IMR-90 (cell line): Measurements from ENCODE around the gene OR52B6. TPM values are rescaled to one million over a fixed set of nuclear protein-coding genes. Genes with fewer than 3 reads are reported as not detected.
A peak's percentile ranks its signal among the peaks of the same experiment; 100 is the strongest.

ENCODE experiments used
- ATAC-seq: fragments of 200-7000 bp; cut with Tn5 transposase; 2 replicates; pipeline ENCODE4 v1.9.1; 2020; ENCODE audit warnings: low read depth, mild to moderate bottlenecking, moderate library complexity
- BruUV-seq: library from RNA; stranded (reverse); fragments of 400-500 nt; replicated peaks from 2 replicates; lab custom pipeline; 2021; lab: Mats Ljungman, UMichigan
- CTCF ChIA-PET: fragments of 300-600 bp; formaldehyde crosslinking; extraction: SDS; loops from one replicate; lab custom pipeline; 2021; ENCODE audit warnings: antibody characterized with exemption; lab: Yijun Ruan, JAX
- POLR2A ChIA-PET: fragments of 300-600 bp; sonication (Branson Sonifier 250); formaldehyde crosslinking; loops from one replicate; lab custom pipeline; 2022; ENCODE audit warnings: antibody characterized with exemption; ENCODE audit not compliant: unreplicated experiment; lab: Charles Lee
- DNase-seq: peaks from one replicate; pipeline ENCODE4 v3.0.0; 2013
- H2AFZ ChIP-seq: replicated peaks from 2 replicates; pipeline ENCODE3; 2013; ENCODE audit warnings: low read length, mild to moderate bottlenecking; ENCODE audit not compliant: poor library complexity
- H2AK5ac ChIP-seq: 2 replicates; pipeline ENCODE4 v1.6.1; 2013; ENCODE audit warnings: low read depth, low read length, inconsistent platforms
- H2AK9ac ChIP-seq: replicated peaks from 2 replicates; pipeline ENCODE3; 2013; ENCODE audit warnings: mild to moderate bottlenecking, low read depth, low read length, moderate library complexity; ENCODE audit not compliant: poor library complexity
- H2BK120ac ChIP-seq: 2 replicates; pipeline ENCODE4 v1.6.1; 2013; ENCODE audit warnings: low read depth, low read length, inconsistent platforms
- H2BK15ac ChIP-seq: 3 replicates; pipeline ENCODE4 v1.6.1; 2013; ENCODE audit warnings: low read depth, low read length, inconsistent platforms
- H2BK20ac ChIP-seq: 2 replicates; pipeline ENCODE4 v1.6.1; 2013; ENCODE audit warnings: low read depth, mild to moderate bottlenecking, inconsistent platforms, low read length, moderate library complexity
- H2BK5ac ChIP-seq: 2 replicates; pipeline ENCODE4 v1.6.1; 2013; ENCODE audit warnings: mild to moderate bottlenecking, low read depth, low read length, inconsistent platforms; ENCODE audit not compliant: poor library complexity, severe bottlenecking
- H3K14ac ChIP-seq: replicated peaks from 2 replicates; pipeline ENCODE4 v1.6.1; 2013; ENCODE audit warnings: low read depth, low read length, inconsistent platforms
- H3K18ac ChIP-seq: 2 replicates; pipeline ENCODE4 v1.6.1; 2013; ENCODE audit warnings: low read depth, low read length, control low read depth
- H3K23ac ChIP-seq: 2 replicates; pipeline ENCODE4 v1.6.1; 2013; ENCODE audit warnings: low read depth, low read length, inconsistent platforms
- H3K27ac ChIP-seq: 2 replicates; pipeline ENCODE4 v1.5.1; 2013; ENCODE audit warnings: mild to moderate bottlenecking, control low read depth, low read length; ENCODE audit not compliant: insufficient read depth
- H3K27me3 ChIP-seq: 2 replicates; pipeline ENCODE4 v1.6.1; 2013; ENCODE audit warnings: low read length; ENCODE audit not compliant: control insufficient read depth, insufficient read depth
- H3K36me3 ChIP-seq: 2 replicates; pipeline ENCODE4 v1.6.1; 2013; ENCODE audit warnings: low read length, mixed read lengths; ENCODE audit not compliant: control insufficient read depth, insufficient read depth
- H3K4ac ChIP-seq: 2 replicates; pipeline ENCODE4 v1.6.1; 2013; ENCODE audit warnings: low read depth, low read length, inconsistent platforms
- H3K4me1 ChIP-seq: 2 replicates; pipeline ENCODE4 v1.6.1; 2013; ENCODE audit warnings: low read length, mixed read lengths; ENCODE audit not compliant: control insufficient read depth, insufficient read depth
- H3K4me2 ChIP-seq: 2 replicates; pipeline ENCODE4 v1.6.1; 2013; ENCODE audit warnings: low read depth, mild to moderate bottlenecking, control low read depth, low read length, moderate library complexity
- H3K4me3 ChIP-seq: 2 replicates; pipeline ENCODE4 v1.5.1; 2013; ENCODE audit warnings: low read depth, mild to moderate bottlenecking, control low read depth, low read length, moderate library complexity; ENCODE audit not compliant: insufficient read depth
- H3K56ac ChIP-seq: 2 replicates; pipeline ENCODE4 v1.6.1; 2013; ENCODE audit warnings: low read length, inconsistent platforms; ENCODE audit not compliant: insufficient read depth; ENCODE audit errors: extremely low read depth
- H3K79me1 ChIP-seq, 2 experiments: 2 replicates each; pipeline ENCODE4 v1.6.1; 2013; ENCODE audit warnings: low read length in 2 of 2, inconsistent platforms in 1 of 2, low read depth in 1 of 2
- H3K9ac ChIP-seq: 2 replicates; pipeline ENCODE4 v1.6.1; 2013; ENCODE audit warnings: low read depth, low read length, control low read depth
- H3K9me1 ChIP-seq: 2 replicates; pipeline ENCODE4 v1.6.1; 2013; ENCODE audit warnings: low read length, inconsistent platforms; ENCODE audit not compliant: insufficient read depth
- H3K9me3 ChIP-seq: 2 replicates; pipeline ENCODE4 v1.6.1; 2013; ENCODE audit warnings: low read length; ENCODE audit not compliant: control insufficient read depth, insufficient read depth
- H4K20me1 ChIP-seq: 2 replicates; pipeline ENCODE4 v1.6.1; 2013; ENCODE audit warnings: low read length, inconsistent platforms; ENCODE audit not compliant: insufficient read depth
- H4K5ac ChIP-seq: 2 replicates; pipeline ENCODE4 v1.6.1; 2013; ENCODE audit warnings: mild to moderate bottlenecking, low read depth, low read length, control low read depth
- H4K8ac ChIP-seq, 2 experiments: 2 replicates each; pipeline ENCODE4 v1.6.1; 2013; ENCODE audit warnings: low read depth in 2 of 2, low read length in 2 of 2, control low read depth in 1 of 2, inconsistent platforms in 1 of 2
- H4K91ac ChIP-seq: 2 replicates; pipeline ENCODE4 v1.6.1; 2013; ENCODE audit warnings: low read depth, low read length, inconsistent platforms; ENCODE audit not compliant: insufficient read depth
- CEBPB ChIP-seq: IDR thresholded peaks from 2 replicates; pipeline ENCODE4 v1.6.1; 2012; ENCODE audit warnings: low read depth, low read length, improper control_type of control experiment
- CHD1 ChIP-seq: IDR thresholded peaks from 2 replicates; pipeline ENCODE4 v1.6.1; 2012; ENCODE audit warnings: low read depth, low read length, improper control_type of control experiment
- ELK1 ChIP-seq: fragments of 150-350 bp; IDR thresholded peaks from 2 replicates; pipeline ENCODE4 v1.6.1; 2016; ENCODE audit warnings: low read depth, mild to moderate bottlenecking, low read length, moderate library complexity, borderline replicate concordance
- FOS ChIP-seq: fragments of 150-350 bp; IDR thresholded peaks from 2 replicates; pipeline ENCODE4 v1.6.1; 2016; ENCODE audit warnings: low read depth, low read length
- MAFK ChIP-seq: IDR thresholded peaks from 2 replicates; pipeline ENCODE4 v1.6.1; 2012; ENCODE audit warnings: low read depth, low read length, improper control_type of control experiment
- MAZ ChIP-seq: IDR thresholded peaks from 2 replicates; pipeline ENCODE4 v1.6.1; 2012; ENCODE audit warnings: low read depth, mild to moderate bottlenecking, low read length, improper control_type of control experiment, moderate library complexity, borderline replicate concordance
- POLR2A ChIP-seq: IDR thresholded peaks from 2 replicates; pipeline ENCODE4 v1.6.1; 2012; ENCODE audit warnings: mild to moderate bottlenecking, low read depth, low read length
- RAD21 ChIP-seq: IDR thresholded peaks from 2 replicates; pipeline ENCODE4 v1.6.1; 2012; ENCODE audit warnings: low read length, improper control_type of control experiment
- SMC3 ChIP-seq: fragments of 150-350 bp; IDR thresholded peaks from 2 replicates; pipeline ENCODE4 v1.6.1; 2016; ENCODE audit warnings: low read depth, mild to moderate bottlenecking, antibody characterized with exemption, low read length, moderate library complexity
- USF2 ChIP-seq: fragments of 150-350 bp; IDR thresholded peaks from 2 replicates; pipeline ENCODE4 v1.6.1; 2017; ENCODE audit warnings: mild to moderate bottlenecking, antibody characterized with exemption, low read length, low read depth
- dilution Hi-C: fragments of 300-500 bp; cut with HindIII; formaldehyde crosslinking; loops from one replicate; pipeline ENCODE4 v1.14.3; 2018; ENCODE audit warnings: low sequenced_read_pairs; ENCODE audit not compliant: unreplicated experiment
- in situ Hi-C: fragments of 300-500 bp; cut with MboI; formaldehyde crosslinking; loops from 3 replicates; pipeline ENCODE4 v1.14.3; 2019; ENCODE audit warnings: low sequenced_read_pairs, inconsistent platforms, mixed read lengths
- intact Hi-C: fragments of 100-400 bp; cut with micrococcal nuclease; formaldehyde crosslinking; loops from 2 replicates; pipeline ENCODE4 v1.10.0; 2022
- polyA plus RNA-seq, 3 experiments: library from polyadenylated mRNA; depleted of rRNA; stranded (reverse); fragments of >200 nt; gene quantifications; 2 replicates each; pipeline ENCODE4 v1.2.3, GENCODE V29; 2012; ENCODE audit warnings: low replicate concordance in 1 of 3
- total RNA-seq: library from RNA; depleted of rRNA; stranded (reverse); fragments of >200 nt; gene quantifications from 2 replicates; pipeline ENCODE4 v1.2.3, GENCODE V29; 2012
- TF ChIP-seq, protein P1 (sequence below): conservative IDR thresholded peaks from 2 replicates; pipeline ENCODE4 v1.5.1; 2012; ENCODE audit warnings: mild to moderate bottlenecking, low read depth, low read length, improper control_type of control experiment

Gene OR52B6
- total and polyA plus RNA-seq, 2 of the 4 experiments (the other 2 are of a cell fraction) = not detected

- DNase-seq = no peak
- no peak overlapping the region for H3K9ac ChIP-seq
- peak overlapping the region; percentile 93 for H3K14ac ChIP-seq
- H3K4me3 ChIP-seq = no peak overlapping the region
- dilution Hi-C loops = no loop called here
- H3K27me3 ChIP-seq = no peaks in the 10 kb centered on the region
- H4K8ac ChIP-seq = peak overlapping the region in 1 of 2 experiments; percentile 48; a peak in 2 of 4 replicates
- peak overlapping the region; percentile 83; the same call in 1 of the 2 replicates for H2BK120ac ChIP-seq
- no peak overlapping the region for H2AK9ac ChIP-seq
- peak overlapping the region; percentile 42; the same call in 1 of the 2 replicates for H4K5ac ChIP-seq
- peak overlapping the region; percentile 87 for H2AK5ac ChIP-seq
- H2BK15ac ChIP-seq = peak overlapping the region; percentile 30; the same call in 1 of the 3 replicates
- CTCF ChIA-PET = interaction anchor here (0.6 kb wide), 1 partner anchor 1839 kb away, joined by 3 read pairs; no protein-coding TSS in a partner anchor
- H3K18ac ChIP-seq = peak overlapping the region; percentile 44; the same call in 1 of the 2 replicates
- no peak overlapping the region for H3K56ac ChIP-seq
- ATAC-seq = no peak; the same call in 1 of the 2 replicates
- intact Hi-C loops = loop anchor here (1.0 kb wide), 3 partner anchors 15 to 63 kb away; no protein-coding TSS in a partner anchor
- peak overlapping the region; percentile 5; the same call in 1 of the 2 replicates for H4K91ac ChIP-seq
- H3K23ac ChIP-seq = peak overlapping the region; percentile 59; the same call in 1 of the 2 replicates
- peaks cover 25% of the 10 kb centered on the region for H3K4me1 ChIP-seq
- peak overlapping the region; percentile 97 for H2BK5ac ChIP-seq
- TF ChIP-seq USF2 (no peak), ELK1 (no peak), RAD21 (no peak), FOS (no peak), CHD1 (no peak), MAZ (no peak), SMC3 (no peak), CEBPB (no peak), MAFK (no peak), POLR2A (no peak)
- TF ChIP-seq, protein P1, sequence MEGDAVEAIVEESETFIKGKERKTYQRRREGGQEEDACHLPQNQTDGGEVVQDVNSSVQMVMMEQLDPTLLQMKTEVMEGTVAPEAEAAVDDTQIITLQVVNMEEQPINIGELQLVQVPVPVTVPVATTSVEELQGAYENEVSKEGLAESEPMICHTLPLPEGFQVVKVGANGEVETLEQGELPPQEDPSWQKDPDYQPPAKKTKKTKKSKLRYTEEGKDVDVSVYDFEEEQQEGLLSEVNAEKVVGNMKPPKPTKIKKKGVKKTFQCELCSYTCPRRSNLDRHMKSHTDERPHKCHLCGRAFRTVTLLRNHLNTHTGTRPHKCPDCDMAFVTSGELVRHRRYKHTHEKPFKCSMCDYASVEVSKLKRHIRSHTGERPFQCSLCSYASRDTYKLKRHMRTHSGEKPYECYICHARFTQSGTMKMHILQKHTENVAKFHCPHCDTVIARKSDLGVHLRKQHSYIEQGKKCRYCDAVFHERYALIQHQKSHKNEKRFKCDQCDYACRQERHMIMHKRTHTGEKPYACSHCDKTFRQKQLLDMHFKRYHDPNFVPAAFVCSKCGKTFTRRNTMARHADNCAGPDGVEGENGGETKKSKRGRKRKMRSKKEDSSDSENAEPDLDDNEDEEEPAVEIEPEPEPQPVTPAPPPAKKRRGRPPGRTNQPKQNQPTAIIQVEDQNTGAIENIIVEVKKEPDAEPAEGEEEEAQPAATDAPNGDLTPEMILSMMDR = no peak
- peak overlapping the region; percentile 85 for H3K27ac ChIP-seq
- no peaks in the 10 kb centered on the region for H3K36me3 ChIP-seq
- POLR2A ChIA-PET = no interaction called here
- H4K20me1 ChIP-seq = no peaks in the 10 kb centered on the region
- H3K9me1 ChIP-seq = peaks cover 15% of the 10 kb centered on the region
- H3K79me1 ChIP-seq = peaks cover 0 to 16% of the 10 kb centered on the region in 2 experiments; a peak in 3 of 4 replicates
- H3K4ac ChIP-seq = peak overlapping the region; percentile 71
- peak overlapping the region; percentile 72 for H2BK20ac ChIP-seq
- H3K4me2 ChIP-seq = peak overlapping the region; percentile 19; the same call in 1 of the 2 replicates
- in situ Hi-C loops = loop anchor here (5.0 to 25.0 kb wide), 2 partner anchors 66 to 691 kb away; partner anchors contain the start of genes CAVIN3, TRIM22 and TRIM5
- BruUV-seq = no TSS peak
- no peak overlapping the region for H2AFZ ChIP-seq
- no peaks in the 10 kb centered on the region for H3K9me3 ChIP-seq
Observed at GRCh38 chr11:5621580-5621979, 40.9 kb downstream of the OR52B6 start.
